ENCODE data around the gene AP5S1. TPM values are rescaled to one million over a fixed set of nuclear protein-coding genes. Genes with fewer than 3 reads are reported as not detected.
A peak's percentile ranks its signal among the peaks of the same experiment; 100 is the strongest.

The AP5S1 gene
- total and polyA plus RNA-seq, 9 of the 15 experiments (the other 6 are each of a cell fraction or from before 2014, with no cell fraction given): 2.6 to 8.8 (median 4.4) TPM

DNA sequence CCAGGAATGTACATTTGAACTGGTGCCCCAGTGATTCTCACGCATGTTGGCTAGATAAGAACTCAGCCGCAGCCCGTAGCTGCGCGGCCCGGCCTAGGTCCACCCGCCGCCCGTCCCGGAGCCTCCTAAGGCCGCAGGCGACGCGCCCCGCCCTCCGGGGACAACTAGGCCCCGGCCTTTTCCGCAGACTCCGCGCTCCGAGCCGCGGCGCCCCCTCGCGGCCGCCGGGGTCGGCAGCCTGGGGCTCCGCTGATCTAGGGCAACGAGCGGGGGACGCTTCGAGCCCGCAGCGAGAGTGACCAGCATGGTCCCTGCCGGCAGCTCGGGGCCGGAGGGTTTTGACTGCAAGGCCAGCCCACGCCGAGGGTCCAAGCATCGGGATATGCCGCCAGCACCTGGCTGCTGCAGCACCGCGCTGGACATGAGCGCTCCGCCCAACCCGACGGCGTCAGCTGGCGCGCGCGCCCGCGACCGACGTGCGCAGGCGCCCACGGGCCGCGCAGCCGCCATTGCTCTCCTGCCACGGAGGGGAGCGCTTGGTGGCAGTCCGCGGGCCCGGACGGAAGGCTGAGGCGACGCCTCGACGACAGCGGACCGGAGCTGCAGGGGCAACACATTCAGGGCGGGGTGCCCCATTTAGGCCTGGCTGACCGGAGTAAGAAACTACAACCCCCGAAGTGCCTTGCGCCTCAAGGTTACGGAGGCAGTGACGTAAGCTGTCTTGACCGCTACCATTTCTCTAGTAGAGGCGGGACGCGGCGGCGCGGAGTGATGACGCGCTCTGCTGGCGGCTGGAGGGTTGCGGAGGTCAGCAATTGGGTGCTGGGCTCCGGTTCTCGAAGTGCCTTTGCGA lies at the start of gene AP5S1 (continued):
- TF ChIP-seq, protein P1, sequence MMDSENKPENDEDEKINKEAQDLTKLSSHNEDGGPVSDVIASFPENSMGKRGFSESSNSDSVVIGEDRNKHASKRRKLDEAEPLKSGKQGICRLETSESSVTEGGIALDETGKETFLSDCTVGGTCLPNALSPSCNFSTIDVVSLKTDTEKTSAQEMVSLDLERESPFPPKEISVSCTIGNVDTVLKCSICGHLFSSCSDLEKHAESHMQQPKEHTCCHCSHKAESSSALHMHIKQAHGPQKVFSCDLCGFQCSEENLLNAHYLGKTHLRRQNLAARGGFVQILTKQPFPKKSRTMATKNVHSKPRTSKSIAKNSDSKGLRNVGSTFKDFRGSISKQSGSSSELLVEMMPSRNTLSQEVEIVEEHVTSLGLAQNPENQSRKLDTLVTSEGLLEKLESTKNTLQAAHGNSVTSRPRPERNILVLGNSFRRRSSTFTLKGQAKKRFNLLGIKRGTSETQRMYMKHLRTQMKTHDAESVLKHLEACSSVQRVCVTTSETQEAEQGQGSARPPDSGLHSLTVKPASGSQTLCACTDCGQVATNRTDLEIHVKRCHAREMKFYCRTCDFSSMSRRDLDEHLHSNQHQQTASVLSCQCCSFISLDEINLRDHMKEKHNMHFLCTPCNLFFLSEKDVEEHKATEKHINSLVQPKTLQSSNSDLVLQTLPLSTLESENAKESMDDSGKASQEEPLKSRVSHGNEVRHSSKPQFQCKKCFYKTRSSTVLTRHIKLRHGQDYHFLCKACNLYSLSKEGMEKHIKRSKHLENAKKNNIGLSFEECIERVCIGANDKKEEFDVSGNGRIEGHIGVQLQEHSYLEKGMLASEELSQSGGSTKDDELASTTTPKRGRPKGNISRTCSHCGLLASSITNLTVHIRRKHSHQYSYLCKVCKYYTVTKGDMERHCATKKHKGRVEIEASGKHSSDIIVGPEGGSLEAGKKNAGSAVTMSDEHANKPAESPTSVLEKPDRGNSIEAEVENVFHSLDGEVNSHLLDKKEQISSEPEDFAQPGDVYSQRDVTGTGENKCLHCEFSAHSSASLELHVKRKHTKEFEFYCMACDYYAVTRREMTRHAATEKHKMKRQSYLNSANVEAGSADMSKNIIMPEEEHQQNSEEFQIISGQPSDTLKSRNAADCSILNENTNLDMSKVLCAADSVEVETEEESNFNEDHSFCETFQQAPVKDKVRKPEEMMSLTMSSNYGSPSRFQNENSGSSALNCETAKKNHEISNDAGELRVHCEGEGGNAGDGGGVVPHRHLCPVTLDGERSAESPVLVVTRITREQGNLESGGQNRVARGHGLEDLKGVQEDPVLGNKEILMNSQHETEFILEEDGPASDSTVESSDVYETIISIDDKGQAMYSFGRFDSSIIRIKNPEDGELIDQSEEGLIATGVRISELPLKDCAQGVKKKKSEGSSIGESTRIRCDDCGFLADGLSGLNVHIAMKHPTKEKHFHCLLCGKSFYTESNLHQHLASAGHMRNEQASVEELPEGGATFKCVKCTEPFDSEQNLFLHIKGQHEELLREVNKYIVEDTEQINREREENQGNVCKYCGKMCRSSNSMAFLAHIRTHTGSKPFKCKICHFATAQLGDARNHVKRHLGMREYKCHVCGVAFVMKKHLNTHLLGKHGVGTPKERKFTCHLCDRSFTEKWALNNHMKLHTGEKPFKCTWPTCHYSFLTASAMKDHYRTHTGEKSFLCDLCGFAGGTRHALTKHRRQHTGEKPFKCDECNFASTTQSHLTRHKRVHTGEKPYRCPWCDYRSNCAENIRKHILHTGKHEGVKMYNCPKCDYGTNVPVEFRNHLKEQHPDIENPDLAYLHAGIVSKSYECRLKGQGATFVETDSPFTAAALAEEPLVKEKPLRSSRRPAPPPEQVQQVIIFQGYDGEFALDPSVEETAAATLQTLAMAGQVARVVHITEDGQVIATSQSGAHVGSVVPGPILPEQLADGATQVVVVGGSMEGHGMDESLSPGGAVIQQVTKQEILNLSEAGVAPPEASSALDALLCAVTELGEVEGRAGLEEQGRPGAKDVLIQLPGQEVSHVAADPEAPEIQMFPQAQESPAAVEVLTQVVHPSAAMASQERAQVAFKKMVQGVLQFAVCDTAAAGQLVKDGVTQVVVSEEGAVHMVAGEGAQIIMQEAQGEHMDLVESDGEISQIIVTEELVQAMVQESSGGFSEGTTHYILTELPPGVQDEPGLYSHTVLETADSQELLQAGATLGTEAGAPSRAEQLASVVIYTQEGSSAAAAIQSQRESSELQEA (IDR thresholded peaks at IDR 0.05; ENCODE audit: low read depth): peak; percentile 76; the same call in 1 of the 2 replicates
- TF ChIP-seq ZNF282 (CRISPR knock-in tag; IDR thresholded peaks at IDR 0.05): peak; percentile 94; the same call in 1 of the 2 replicates
- TF ChIP-seq DIDO1 (tag; IDR thresholded peaks at IDR 0.05; ENCODE audit: low read depth): no peak
- TF ChIP-seq ZNF507 (tag; conservative IDR thresholded peaks at IDR 0.05): no peak
- TF ChIP-seq, protein P2, sequence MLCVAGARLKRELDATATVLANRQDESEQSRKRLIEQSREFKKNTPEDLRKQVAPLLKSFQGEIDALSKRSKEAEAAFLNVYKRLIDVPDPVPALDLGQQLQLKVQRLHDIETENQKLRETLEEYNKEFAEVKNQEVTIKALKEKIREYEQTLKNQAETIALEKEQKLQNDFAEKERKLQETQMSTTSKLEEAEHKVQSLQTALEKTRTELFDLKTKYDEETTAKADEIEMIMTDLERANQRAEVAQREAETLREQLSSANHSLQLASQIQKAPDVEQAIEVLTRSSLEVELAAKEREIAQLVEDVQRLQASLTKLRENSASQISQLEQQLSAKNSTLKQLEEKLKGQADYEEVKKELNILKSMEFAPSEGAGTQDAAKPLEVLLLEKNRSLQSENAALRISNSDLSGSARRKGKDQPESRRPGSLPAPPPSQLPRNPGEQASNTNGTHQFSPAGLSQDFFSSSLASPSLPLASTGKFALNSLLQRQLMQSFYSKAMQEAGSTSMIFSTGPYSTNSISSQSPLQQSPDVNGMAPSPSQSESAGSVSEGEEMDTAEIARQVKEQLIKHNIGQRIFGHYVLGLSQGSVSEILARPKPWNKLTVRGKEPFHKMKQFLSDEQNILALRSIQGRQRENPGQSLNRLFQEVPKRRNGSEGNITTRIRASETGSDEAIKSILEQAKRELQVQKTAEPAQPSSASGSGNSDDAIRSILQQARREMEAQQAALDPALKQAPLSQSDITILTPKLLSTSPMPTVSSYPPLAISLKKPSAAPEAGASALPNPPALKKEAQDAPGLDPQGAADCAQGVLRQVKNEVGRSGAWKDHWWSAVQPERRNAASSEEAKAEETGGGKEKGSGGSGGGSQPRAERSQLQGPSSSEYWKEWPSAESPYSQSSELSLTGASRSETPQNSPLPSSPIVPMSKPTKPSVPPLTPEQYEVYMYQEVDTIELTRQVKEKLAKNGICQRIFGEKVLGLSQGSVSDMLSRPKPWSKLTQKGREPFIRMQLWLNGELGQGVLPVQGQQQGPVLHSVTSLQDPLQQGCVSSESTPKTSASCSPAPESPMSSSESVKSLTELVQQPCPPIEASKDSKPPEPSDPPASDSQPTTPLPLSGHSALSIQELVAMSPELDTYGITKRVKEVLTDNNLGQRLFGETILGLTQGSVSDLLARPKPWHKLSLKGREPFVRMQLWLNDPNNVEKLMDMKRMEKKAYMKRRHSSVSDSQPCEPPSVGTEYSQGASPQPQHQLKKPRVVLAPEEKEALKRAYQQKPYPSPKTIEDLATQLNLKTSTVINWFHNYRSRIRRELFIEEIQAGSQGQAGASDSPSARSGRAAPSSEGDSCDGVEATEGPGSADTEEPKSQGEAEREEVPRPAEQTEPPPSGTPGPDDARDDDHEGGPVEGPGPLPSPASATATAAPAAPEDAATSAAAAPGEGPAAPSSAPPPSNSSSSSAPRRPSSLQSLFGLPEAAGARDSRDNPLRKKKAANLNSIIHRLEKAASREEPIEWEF (CRISPR knock-in tag; IDR thresholded peaks at IDR 0.05): no peak
- no peak for TF ChIP-seq ZNF699 (CRISPR knock-in tag; IDR thresholded peaks at IDR 0.05; ENCODE audit: insufficient replicate concordance)
- TF ChIP-seq HLTF (IDR thresholded peaks at IDR 0.05): 0 out of 2 replicates have a peak, but pooled peaks have one; percentile 48
- 0 out of 2 replicates have a peak, but pooled peaks have one; percentile 8 for TF ChIP-seq KDM2B (CRISPR knock-in tag; IDR thresholded peaks at IDR 0.05)
- TF ChIP-seq POLR2AphosphoS2 (IDR thresholded peaks at IDR 0.05; ENCODE audit: low read length): no peak
- TF ChIP-seq POU5F1 (IDR thresholded peaks at IDR 0.05; ENCODE audit: borderline replicate concordance, low read depth, low read length, partially characterized antibody): peak; percentile 32
- peak in 1 of 2 experiments; percentile 28; a peak in 1 of 4 replicates for TF ChIP-seq FOXA3 (CRISPR knock-in tag; conservative IDR thresholded peaks at IDR 0.05 in 1 of 2, IDR thresholded peaks at IDR 0.05 in 1 of 2)

All from K562 (cell line).